ENCODE data around the gene AQP1. TPM values are rescaled to one million over a fixed set of nuclear protein-coding genes. Genes with fewer than 3 reads are reported as not detected.

Gene AQP1
- polyA plus RNA-seq, 1 donor from 2014 or later, result 3.2 TPM

DNA sequence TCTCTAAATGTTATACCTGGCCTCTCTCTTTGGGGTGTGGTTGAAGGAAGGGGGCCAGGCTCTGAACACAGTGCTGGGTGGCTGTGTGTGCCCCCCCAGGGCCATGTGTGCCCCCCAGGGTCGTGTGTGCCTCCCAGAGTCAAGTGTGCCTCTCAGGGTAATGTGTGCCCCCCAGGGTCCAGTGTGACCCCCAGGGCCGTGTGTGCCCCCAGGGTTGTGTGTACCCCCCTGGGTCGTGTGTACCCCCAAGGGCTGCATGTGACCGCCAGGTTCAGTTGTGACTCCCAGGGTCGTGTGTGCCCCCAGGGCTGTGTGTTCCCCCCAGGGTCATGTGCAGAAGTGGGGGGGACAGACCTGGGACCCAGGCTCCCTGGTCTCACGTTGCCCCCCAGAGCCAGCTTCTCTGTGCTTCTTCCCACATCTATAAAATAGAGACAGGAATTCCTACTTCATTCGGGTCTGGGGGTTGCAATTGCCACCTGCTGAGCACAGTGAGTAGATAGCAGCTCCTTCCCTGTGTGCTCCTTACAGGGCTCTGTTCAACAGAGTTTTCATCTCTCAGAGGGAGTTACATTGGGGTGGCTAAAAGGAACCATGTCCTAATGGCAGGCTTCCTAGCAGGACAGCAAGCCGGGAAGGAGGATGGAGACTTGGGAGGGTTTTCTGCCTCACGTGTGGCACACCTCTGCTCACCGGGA, 40.7 kb upstream of the AQP1 start:
- Histone ChIP-seq H3K36me3 (ENCODE audit: insufficient read depth, low read length) (no peaks in the 10 kb centered on the region), H3K4me3 (ENCODE audit: low read length) (no peak overlapping the region), H3F3A (ENCODE audit: insufficient read depth, low read length, poor library complexity, severe bottlenecking) (no peaks in the 10 kb centered on the region), H3K27me3 (ENCODE audit: insufficient read depth, low read depth, low read length) (no peaks in the 10 kb centered on the region), H3K9me2 (ENCODE audit: insufficient read depth, low read length) (no peaks in the 10 kb centered on the region), H2AFZ (ENCODE audit: low read depth, low read length) (no peak overlapping the region), H4K20me1 (ENCODE audit: insufficient read depth) (no peaks in the 10 kb centered on the region), H3K79me2 (replicated peaks; ENCODE audit: insufficient read depth, low read length) (no peaks in the 10 kb centered on the region), H3K4me2 (ENCODE audit: low read length) (no peak overlapping the region), H3K9ac (ENCODE audit: low read length) (no peak overlapping the region), H3K9me3 (ENCODE audit: low read length) (no peaks in the 10 kb centered on the region), H3K27ac (ENCODE audit: low read length) (no peak overlapping the region)
- TF ChIP-seq, protein P1, sequence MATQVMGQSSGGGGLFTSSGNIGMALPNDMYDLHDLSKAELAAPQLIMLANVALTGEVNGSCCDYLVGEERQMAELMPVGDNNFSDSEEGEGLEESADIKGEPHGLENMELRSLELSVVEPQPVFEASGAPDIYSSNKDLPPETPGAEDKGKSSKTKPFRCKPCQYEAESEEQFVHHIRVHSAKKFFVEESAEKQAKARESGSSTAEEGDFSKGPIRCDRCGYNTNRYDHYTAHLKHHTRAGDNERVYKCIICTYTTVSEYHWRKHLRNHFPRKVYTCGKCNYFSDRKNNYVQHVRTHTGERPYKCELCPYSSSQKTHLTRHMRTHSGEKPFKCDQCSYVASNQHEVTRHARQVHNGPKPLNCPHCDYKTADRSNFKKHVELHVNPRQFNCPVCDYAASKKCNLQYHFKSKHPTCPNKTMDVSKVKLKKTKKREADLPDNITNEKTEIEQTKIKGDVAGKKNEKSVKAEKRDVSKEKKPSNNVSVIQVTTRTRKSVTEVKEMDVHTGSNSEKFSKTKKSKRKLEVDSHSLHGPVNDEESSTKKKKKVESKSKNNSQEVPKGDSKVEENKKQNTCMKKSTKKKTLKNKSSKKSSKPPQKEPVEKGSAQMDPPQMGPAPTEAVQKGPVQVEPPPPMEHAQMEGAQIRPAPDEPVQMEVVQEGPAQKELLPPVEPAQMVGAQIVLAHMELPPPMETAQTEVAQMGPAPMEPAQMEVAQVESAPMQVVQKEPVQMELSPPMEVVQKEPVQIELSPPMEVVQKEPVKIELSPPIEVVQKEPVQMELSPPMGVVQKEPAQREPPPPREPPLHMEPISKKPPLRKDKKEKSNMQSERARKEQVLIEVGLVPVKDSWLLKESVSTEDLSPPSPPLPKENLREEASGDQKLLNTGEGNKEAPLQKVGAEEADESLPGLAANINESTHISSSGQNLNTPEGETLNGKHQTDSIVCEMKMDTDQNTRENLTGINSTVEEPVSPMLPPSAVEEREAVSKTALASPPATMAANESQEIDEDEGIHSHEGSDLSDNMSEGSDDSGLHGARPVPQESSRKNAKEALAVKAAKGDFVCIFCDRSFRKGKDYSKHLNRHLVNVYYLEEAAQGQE (IDR thresholded peaks at IDR 0.05; ENCODE audit: borderline replicate concordance), result no peak
- no peak for TF ChIP-seq TAF1 (IDR thresholded peaks at IDR 0.05; ENCODE audit: low read depth)
- TF ChIP-seq EP300 (conservative IDR thresholded peaks at IDR 0.05; ENCODE audit: poor library complexity, severe bottlenecking), result no peak
- no peak for TF ChIP-seq SMC3 (conservative IDR thresholded peaks at IDR 0.05; ENCODE audit: poor library complexity)
- TF ChIP-seq EZH2 (IDR thresholded peaks at IDR 0.05; ENCODE audit: borderline replicate concordance, insufficient read depth, low read length, poor library complexity, severe bottlenecking), result no peak
- TF ChIP-seq, protein P2, sequence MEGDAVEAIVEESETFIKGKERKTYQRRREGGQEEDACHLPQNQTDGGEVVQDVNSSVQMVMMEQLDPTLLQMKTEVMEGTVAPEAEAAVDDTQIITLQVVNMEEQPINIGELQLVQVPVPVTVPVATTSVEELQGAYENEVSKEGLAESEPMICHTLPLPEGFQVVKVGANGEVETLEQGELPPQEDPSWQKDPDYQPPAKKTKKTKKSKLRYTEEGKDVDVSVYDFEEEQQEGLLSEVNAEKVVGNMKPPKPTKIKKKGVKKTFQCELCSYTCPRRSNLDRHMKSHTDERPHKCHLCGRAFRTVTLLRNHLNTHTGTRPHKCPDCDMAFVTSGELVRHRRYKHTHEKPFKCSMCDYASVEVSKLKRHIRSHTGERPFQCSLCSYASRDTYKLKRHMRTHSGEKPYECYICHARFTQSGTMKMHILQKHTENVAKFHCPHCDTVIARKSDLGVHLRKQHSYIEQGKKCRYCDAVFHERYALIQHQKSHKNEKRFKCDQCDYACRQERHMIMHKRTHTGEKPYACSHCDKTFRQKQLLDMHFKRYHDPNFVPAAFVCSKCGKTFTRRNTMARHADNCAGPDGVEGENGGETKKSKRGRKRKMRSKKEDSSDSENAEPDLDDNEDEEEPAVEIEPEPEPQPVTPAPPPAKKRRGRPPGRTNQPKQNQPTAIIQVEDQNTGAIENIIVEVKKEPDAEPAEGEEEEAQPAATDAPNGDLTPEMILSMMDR (IDR thresholded peaks at IDR 0.05; ENCODE audit: poor library complexity, severe bottlenecking), result no peak
- no peak for TF ChIP-seq POLR2AphosphoS5 (IDR thresholded peaks at IDR 0.05)
- TF ChIP-seq RAD21 (conservative IDR thresholded peaks at IDR 0.05), result no peak
- TF ChIP-seq MXI1 (conservative IDR thresholded peaks at IDR 0.05; ENCODE audit: poor library complexity, severe bottlenecking), result no peak

DNA sequence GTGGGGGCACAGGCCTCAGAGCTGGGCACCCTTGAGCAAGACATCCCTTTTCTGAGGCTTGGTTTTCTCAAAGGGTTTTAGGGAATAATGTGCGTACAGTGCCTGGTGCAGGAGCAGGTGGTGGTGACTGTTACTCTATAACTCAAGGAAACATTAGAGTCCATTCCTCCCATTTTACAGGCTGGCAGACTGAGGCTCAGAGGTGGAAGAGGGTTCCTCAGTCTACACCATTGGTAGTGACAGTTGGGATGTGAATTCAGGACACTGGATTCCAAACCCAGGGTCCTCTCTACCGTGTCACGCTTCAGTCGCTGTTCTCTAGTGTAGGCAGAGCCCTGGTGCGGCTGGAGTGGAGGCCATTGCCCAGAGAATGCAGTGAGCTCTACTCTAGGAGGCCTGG, 40.0 kb upstream of the AQP1 start:
- no peak for TF ChIP-seq EP300 (conservative IDR thresholded peaks at IDR 0.05; ENCODE audit: poor library complexity, severe bottlenecking)
- TF ChIP-seq POLR2AphosphoS5 (IDR thresholded peaks at IDR 0.05), result no peak
- TF ChIP-seq, protein P1 (IDR thresholded peaks at IDR 0.05; ENCODE audit: borderline replicate concordance), result no peak
- no peak for TF ChIP-seq RAD21 (conservative IDR thresholded peaks at IDR 0.05)
- no peak for TF ChIP-seq MXI1 (conservative IDR thresholded peaks at IDR 0.05; ENCODE audit: poor library complexity, severe bottlenecking)
- TF ChIP-seq SMC3 (conservative IDR thresholded peaks at IDR 0.05; ENCODE audit: poor library complexity), result no peak
- TF ChIP-seq TAF1 (IDR thresholded peaks at IDR 0.05; ENCODE audit: low read depth), result no peak
- TF ChIP-seq, protein P2 (IDR thresholded peaks at IDR 0.05; ENCODE audit: poor library complexity, severe bottlenecking), result no peak
- no peak for TF ChIP-seq EZH2 (IDR thresholded peaks at IDR 0.05; ENCODE audit: borderline replicate concordance, insufficient read depth, low read length, poor library complexity, severe bottlenecking)
- no peak overlapping the region for H3K4me2 ChIP-seq (ENCODE audit: low read length)

More for the DNA sequence above, 40.0 kb upstream of the AQP1 start:
- no peak overlapping the region for H3K4me3 ChIP-seq (ENCODE audit: low read length)
- no peaks in the 10 kb centered on the region for H3K79me2 ChIP-seq (replicated peaks; ENCODE audit: insufficient read depth, low read length)
- no peaks in the 10 kb centered on the region for H3F3A ChIP-seq (ENCODE audit: insufficient read depth, low read length, poor library complexity, severe bottlenecking)
- no peaks in the 10 kb centered on the region for H3K9me3 ChIP-seq (ENCODE audit: low read length)
- H3K36me3 ChIP-seq (ENCODE audit: insufficient read depth, low read length), result no peaks in the 10 kb centered on the region
- no peak overlapping the region for H3K27ac ChIP-seq (ENCODE audit: low read length)
- no peaks in the 10 kb centered on the region for H4K20me1 ChIP-seq (ENCODE audit: insufficient read depth)
- no peaks in the 10 kb centered on the region for H3K27me3 ChIP-seq (ENCODE audit: insufficient read depth, low read depth, low read length)
- H2AFZ ChIP-seq (ENCODE audit: low read depth, low read length), result no peak overlapping the region
- no peaks in the 10 kb centered on the region for H3K9me2 ChIP-seq (ENCODE audit: insufficient read depth, low read length)
- no peak overlapping the region for H3K9ac ChIP-seq (ENCODE audit: low read length)
